T-helper 17 cell (primary cell): ENCODE measurements around the gene PACRG. TPM values are rescaled to one million over a fixed set of nuclear protein-coding genes. Genes with fewer than 3 reads are reported as not detected.

Source experiments
- ATAC-seq: fragments of 150-1000 bp; cut with Tn5 transposase; 2 replicates; pipeline ENCODE4 v1.10.0; 2021; ENCODE audit warnings: mild to moderate bottlenecking, moderate library complexity
- DNase-seq, 3 donors: peaks; one replicate each; pipeline versions ENCODE4 v3.0.0 to v3.0.0-alpha.2; 2020 to 2021
- H3K9me3 ChIP-seq: one replicate; pipeline ENCODE4 v1.7.0; 2013; ENCODE audit warnings: low read length, mild to moderate bottlenecking; ENCODE audit not compliant: control insufficient read depth, poor library complexity, severe bottlenecking
- H3K27ac Mint-ChIP-seq: one replicate; pipeline ENCODE4 v1.8.0; 2022; ENCODE audit warnings: mild to moderate bottlenecking, moderate library complexity, mixed read lengths
- H3K27me3 Mint-ChIP-seq: one replicate; pipeline ENCODE4 v1.8.0; 2022; ENCODE audit warnings: mixed read lengths
- H3K36me3 Mint-ChIP-seq: one replicate; pipeline ENCODE4 v1.8.0; 2022; ENCODE audit warnings: low read depth, mixed read lengths
- H3K4me1 Mint-ChIP-seq: one replicate; pipeline ENCODE4 v1.8.0; 2022; ENCODE audit warnings: mild to moderate bottlenecking, mixed read lengths
- H3K4me3 Mint-ChIP-seq: one replicate; pipeline ENCODE4 v1.8.0; 2022; ENCODE audit warnings: mild to moderate bottlenecking, moderate library complexity, mixed read lengths
- total RNA-seq, 4 donors: library from RNA in 2 of 4; stranded (reverse) in 2 of 4; gene quantifications; one replicate each; pipeline ENCODE4 v1.2.3 and lab custom pipeline; 2022 to 2026

Gene PACRG
- total RNA-seq, 2 donors from 2014 or later = 1.6 to 2.0 TPM

- Mint-ChIP-seq H3K36me3 (no peaks in the 10 kb centered on the region), H3K4me3 (no peak overlapping the region), H3K4me1 (no peaks in the 10 kb centered on the region), H3K27me3 (peaks cover 4% of the 10 kb centered on the region), H3K27ac (no peak overlapping the region)
- DNase-seq (no peak), ATAC-seq (no peak)
- H3K9me3 ChIP-seq = no peaks in the 10 kb centered on the region
Observed at GRCh38 chr6:162753775-162754174, 26.0 kb downstream of the PACRG start.

DNA sequence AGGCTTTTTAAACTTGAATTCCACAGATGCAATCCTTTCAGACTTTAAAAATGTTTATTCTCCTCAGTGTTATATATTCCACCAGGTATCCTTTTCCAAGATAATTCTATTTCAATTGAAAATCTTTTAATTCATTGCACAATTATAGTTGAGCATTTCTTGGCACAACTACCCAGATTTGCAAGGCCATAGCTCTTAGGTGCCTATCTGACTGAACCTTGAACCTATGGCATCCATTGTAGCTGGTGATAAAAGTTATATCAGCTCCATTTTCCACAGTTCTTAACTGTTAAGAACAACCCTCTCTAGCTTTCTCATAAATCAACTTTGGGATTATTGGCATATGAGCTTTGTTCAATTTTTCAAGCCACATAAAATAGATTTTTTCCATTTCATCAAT lies 42.4 kb downstream of the PACRG start:
- H3K4me1 Mint-ChIP-seq = peaks cover 3% of the 10 kb centered on the region
- no peak overlapping the region for H3K27ac Mint-ChIP-seq
- ATAC-seq (no peak), DNase-seq (no peak)
- peaks cover 4% of the 10 kb centered on the region for H3K36me3 Mint-ChIP-seq
- H3K4me3 Mint-ChIP-seq = no peak overlapping the region
- no peaks in the 10 kb centered on the region for H3K27me3 Mint-ChIP-seq
- no peaks in the 10 kb centered on the region for H3K9me3 ChIP-seq

DNA sequence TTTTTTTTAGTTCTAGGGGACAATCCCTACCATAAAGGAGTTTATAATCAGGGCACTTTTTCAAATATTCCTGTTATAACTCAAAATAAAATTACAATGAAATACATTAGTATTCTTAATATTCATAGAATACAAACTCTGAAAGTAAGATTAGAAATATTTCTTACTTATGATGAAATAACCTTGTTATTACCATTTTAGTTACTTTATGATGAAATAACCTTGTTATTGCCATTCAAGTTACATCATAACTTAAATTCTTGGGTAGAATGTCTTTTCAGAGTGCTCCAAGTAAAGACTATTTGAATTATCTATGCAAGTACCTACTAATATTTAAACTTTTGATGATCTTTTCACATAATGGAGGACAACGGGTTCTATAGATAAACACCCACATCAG lies 43.2 kb downstream of the PACRG start:
- DNase-seq (no peak), ATAC-seq (no peak)
- no peaks in the 10 kb centered on the region for H3K9me3 ChIP-seq
- Mint-ChIP-seq H3K4me3 (no peak overlapping the region), H3K36me3 (peaks cover 4% of the 10 kb centered on the region), H3K4me1 (peaks cover 3% of the 10 kb centered on the region), H3K27me3 (no peaks in the 10 kb centered on the region), H3K27ac (no peak overlapping the region)

GRCh38 chr6:162772466-162772865 lies 44.7 kb downstream of the PACRG start:
- no peaks in the 10 kb centered on the region for H3K9me3 ChIP-seq
- H3K27ac Mint-ChIP-seq = no peak overlapping the region
- no peak overlapping the region for H3K4me3 Mint-ChIP-seq
- H3K4me1 Mint-ChIP-seq = peaks cover 3% of the 10 kb centered on the region
- no peak for ATAC-seq
- H3K27me3 Mint-ChIP-seq = no peaks in the 10 kb centered on the region
- peaks cover 4% of the 10 kb centered on the region for H3K36me3 Mint-ChIP-seq
- no peak for DNase-seq

GRCh38 chr6:162773996-162774395 lies 46.2 kb downstream of the PACRG start:
- ATAC-seq (no peak), DNase-seq (no peak)
- Mint-ChIP-seq H3K36me3 (peaks cover 5% of the 10 kb centered on the region), H3K27ac (no peak overlapping the region), H3K27me3 (no peaks in the 10 kb centered on the region), H3K4me3 (no peak overlapping the region), H3K4me1 (no peaks in the 10 kb centered on the region)
- no peaks in the 10 kb centered on the region for H3K9me3 ChIP-seq

GRCh38 chr6:162777091-162777490 lies 49.3 kb downstream of the PACRG start:
- no peak for ATAC-seq
- peaks cover 4% of the 10 kb centered on the region for H3K36me3 Mint-ChIP-seq
- H3K9me3 ChIP-seq = no peaks in the 10 kb centered on the region
- no peak for DNase-seq
- H3K4me3 Mint-ChIP-seq = no peak overlapping the region
- H3K4me1 Mint-ChIP-seq = no peaks in the 10 kb centered on the region
- H3K27ac Mint-ChIP-seq = no peak overlapping the region
- no peaks in the 10 kb centered on the region for H3K27me3 Mint-ChIP-seq

- H3K27ac Mint-ChIP-seq = no peak overlapping the region
- no peaks in the 10 kb centered on the region for H3K4me1 Mint-ChIP-seq
- no peaks in the 10 kb centered on the region for H3K27me3 Mint-ChIP-seq
- no peak for DNase-seq
- no peaks in the 10 kb centered on the region for H3K9me3 ChIP-seq
- H3K4me3 Mint-ChIP-seq = no peak overlapping the region
- no peak for ATAC-seq
- H3K36me3 Mint-ChIP-seq = peaks cover 2% of the 10 kb centered on the region
Observed at GRCh38 chr6:162778603-162779002, 50.8 kb downstream of the PACRG start.

DNA sequence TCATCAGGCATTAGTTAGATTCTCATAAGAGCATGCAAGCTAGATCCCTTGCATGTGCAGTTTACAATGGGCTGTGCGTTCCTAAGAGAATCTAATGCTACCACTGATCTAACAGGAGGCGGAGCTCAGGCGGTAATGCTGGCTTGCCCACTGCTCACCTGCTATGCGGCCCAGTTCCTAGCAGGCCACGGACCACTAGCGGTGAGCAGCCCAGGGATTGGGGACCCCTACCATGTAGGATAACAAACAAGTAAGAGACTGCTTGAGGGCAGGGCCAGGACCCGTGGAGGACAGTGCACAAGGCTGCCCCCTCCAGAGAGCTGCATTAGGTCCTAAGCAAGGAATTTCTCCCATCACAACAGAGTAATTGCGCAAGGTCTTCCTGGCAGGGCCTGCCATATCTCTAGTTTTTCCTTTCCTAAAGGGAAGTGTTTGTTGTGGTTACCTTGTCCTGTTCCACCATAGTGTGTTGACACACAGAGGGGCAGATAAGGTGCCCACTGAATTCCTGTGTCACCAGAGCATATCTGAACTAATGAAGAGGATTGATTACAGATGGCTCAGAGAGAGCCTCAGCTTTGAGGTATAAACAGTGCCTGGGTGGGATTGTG lies 58.0 kb downstream of the PACRG start:
- no peaks in the 10 kb centered on the region for H3K27me3 Mint-ChIP-seq
- no peak overlapping the region for H3K4me3 Mint-ChIP-seq
- no peaks in the 10 kb centered on the region for H3K9me3 ChIP-seq
- no peak for ATAC-seq
- no peaks in the 10 kb centered on the region for H3K4me1 Mint-ChIP-seq
- no peak for DNase-seq
- H3K27ac Mint-ChIP-seq = no peak overlapping the region
- no peaks in the 10 kb centered on the region for H3K36me3 Mint-ChIP-seq

- Mint-ChIP-seq H3K4me3 (no peak overlapping the region), H3K36me3 (no peaks in the 10 kb centered on the region), H3K27me3 (no peaks in the 10 kb centered on the region), H3K4me1 (peaks cover 2% of the 10 kb centered on the region), H3K27ac (no peak overlapping the region)
- DNase-seq (no peak), ATAC-seq (no peak)
- no peaks in the 10 kb centered on the region for H3K9me3 ChIP-seq
Observed at GRCh38 chr6:162798546-162799266, 70.9 kb downstream of the PACRG start.

DNA sequence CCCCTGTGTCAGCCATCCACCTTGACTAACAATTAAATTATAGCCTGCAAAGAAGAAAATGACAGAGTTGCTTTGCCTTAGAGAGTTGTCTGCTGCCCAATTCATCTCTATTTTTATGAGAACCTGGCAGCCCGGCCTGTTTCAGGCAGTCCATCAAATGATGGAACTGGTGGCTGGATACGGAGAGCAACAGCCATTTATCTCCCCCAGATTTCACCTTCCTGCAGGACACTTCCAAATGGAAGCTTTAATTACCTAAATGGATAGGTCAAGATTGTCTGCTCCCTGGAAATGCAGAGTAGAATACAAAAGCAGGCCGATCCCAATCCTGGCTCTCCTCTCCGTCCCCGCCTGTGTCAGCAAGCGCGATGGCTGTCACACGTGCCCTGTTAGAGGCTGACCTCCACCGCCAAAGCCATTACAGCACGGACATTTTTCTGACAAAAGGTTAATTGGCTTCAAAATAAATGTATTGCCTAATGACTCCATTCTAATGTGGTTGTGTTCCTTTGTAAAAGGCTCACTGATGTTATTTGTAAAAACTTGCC lies 86.7 kb downstream of the PACRG start:
- peaks cover 10% of the 10 kb centered on the region for H3K27me3 Mint-ChIP-seq
- DNase-seq (no peak), ATAC-seq (no peak)
- no peak overlapping the region for H3K27ac Mint-ChIP-seq
- H3K36me3 Mint-ChIP-seq = no peaks in the 10 kb centered on the region
- no peaks in the 10 kb centered on the region for H3K9me3 ChIP-seq
- no peaks in the 10 kb centered on the region for H3K4me1 Mint-ChIP-seq
- no peak overlapping the region for H3K4me3 Mint-ChIP-seq

GRCh38 chr6:162817196-162817595 lies 89.4 kb downstream of the PACRG start:
- DNase-seq = no peak
- no peaks in the 10 kb centered on the region for H3K4me1 Mint-ChIP-seq
- H3K27ac Mint-ChIP-seq = no peak overlapping the region
- no peaks in the 10 kb centered on the region for H3K9me3 ChIP-seq
- no peak overlapping the region for H3K4me3 Mint-ChIP-seq
- no peaks in the 10 kb centered on the region for H3K36me3 Mint-ChIP-seq
- H3K27me3 Mint-ChIP-seq = peaks cover 10% of the 10 kb centered on the region
- ATAC-seq = no peak

DNA sequence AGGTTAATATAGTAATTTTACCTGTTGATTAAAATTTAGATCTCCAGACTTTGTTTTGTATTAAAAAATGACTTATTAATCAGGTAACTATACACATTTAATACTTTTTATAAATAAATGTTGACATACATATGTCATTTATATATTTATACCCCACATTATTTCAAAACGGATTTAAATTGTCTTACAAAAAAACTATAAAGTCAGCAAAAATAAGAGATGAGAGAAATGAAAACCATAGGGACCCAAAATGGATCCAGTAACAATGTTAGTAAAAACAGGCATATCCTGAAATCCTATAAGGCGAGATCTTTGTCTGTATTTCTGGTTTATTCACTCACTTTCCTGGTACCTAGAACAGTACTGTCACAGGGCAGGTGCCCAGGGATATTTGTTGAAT lies 91.5 kb downstream of the PACRG start:
- Mint-ChIP-seq H3K27ac (no peak overlapping the region), H3K4me3 (no peak overlapping the region), H3K36me3 (no peaks in the 10 kb centered on the region), H3K27me3 (peaks cover 10% of the 10 kb centered on the region), H3K4me1 (no peaks in the 10 kb centered on the region)
- ATAC-seq = no peak
- no peak for DNase-seq
- H3K9me3 ChIP-seq = no peaks in the 10 kb centered on the region

- H3K9me3 ChIP-seq = no peaks in the 10 kb centered on the region
- ATAC-seq = no peak
- peaks cover 10% of the 10 kb centered on the region for H3K27me3 Mint-ChIP-seq
- no peak overlapping the region for H3K4me3 Mint-ChIP-seq
- H3K27ac Mint-ChIP-seq = no peak overlapping the region
- no peak for DNase-seq
- H3K36me3 Mint-ChIP-seq = no peaks in the 10 kb centered on the region
- peaks cover 2% of the 10 kb centered on the region for H3K4me1 Mint-ChIP-seq
Observed at GRCh38 chr6:162821102-162821501, 93.3 kb downstream of the PACRG start.

GRCh38 chr6:162825597-162825996 lies 97.8 kb downstream of the PACRG start:
- no peak for DNase-seq
- H3K36me3 Mint-ChIP-seq = no peaks in the 10 kb centered on the region
- no peak overlapping the region for H3K4me3 Mint-ChIP-seq
- H3K27ac Mint-ChIP-seq = no peak overlapping the region
- H3K4me1 Mint-ChIP-seq = peaks cover 6% of the 10 kb centered on the region
- ATAC-seq = no peak
- H3K9me3 ChIP-seq = no peaks in the 10 kb centered on the region
- H3K27me3 Mint-ChIP-seq = no peaks in the 10 kb centered on the region
